GM21528 (cell line): ENCODE data around the gene FHL3.
A peak's percentile ranks its signal among the peaks of the same experiment; 100 is the strongest.
"Not testable (repeated sequence)": the region's sequence is repeated elsewhere in the genome, so short reads cannot be mapped to it uniquely, and the experiment has no call there.

Source experiments
- ATAC-seq: cut with Tn5 transposase; IDR thresholded peaks from one replicate; pipeline ENCODE4 v1.9.1; 2021; ENCODE audit warnings: mild to moderate bottlenecking, moderate library complexity; ENCODE audit not compliant: unreplicated experiment, low FRiP score

Gene FHL3

DNA sequence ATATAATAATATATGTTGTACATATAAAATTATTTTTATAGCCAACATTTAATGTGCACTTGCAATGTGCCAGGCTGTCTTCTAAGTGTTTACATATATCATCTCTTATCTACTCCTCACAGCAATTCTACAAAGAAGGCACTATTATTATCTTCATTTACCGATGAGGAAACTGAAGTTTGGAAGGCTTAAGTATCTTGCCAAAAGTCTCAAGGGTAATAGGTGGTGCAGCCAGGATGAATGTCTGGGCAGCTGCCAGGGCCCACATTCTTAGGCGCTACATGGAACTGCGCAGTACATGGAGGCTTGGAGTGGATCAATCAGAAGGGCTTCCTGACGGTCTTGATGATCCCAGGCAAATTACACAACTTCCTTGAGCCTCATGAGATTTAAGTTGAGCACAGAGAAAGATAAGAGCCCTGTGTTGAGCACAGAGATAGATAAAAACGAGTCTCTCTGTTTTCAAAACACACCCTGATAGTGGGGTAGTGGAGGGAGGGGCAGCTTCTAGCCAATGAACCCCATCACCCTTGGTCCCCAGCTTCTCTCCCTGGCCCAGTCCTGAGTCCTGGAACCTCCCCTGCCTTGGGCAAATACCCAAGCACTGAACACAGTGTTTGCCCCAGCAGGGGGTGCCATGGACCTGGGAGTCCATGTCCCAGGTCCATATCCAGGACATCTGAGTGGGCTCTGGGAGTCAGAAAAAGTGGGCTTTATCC, 32.1 kb upstream of the FHL3 start:
- ATAC-seq: no peak

- ATAC-seq: no peak
Observed at GRCh38 chr1:38034871-38035270, 29.6 kb upstream of the FHL3 start.

DNA sequence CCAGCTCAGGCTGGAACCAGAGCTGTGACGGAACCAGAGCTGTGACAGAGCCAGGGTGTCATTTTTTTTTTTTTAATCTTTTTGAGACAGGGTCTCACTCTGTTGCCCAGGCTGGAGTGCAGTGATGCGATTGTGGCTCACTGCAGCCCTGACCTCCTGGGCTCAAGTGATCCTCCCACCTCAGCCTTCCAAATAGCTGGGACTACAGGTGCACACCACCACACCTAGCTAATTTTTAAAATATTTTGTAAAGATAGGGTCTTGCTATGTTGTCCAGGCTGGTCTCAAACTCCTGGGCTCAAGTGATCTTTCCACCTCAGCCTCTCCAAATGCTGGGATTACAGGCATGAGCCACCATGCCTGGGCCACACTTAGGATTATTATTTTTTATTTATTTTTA, 27.7 kb upstream of the FHL3 start:
- not testable (repeated sequence) for ATAC-seq

- ATAC-seq: no peak
Observed at GRCh38 chr1:38031513-38031866, 26.2 kb upstream of the FHL3 start.

DNA sequence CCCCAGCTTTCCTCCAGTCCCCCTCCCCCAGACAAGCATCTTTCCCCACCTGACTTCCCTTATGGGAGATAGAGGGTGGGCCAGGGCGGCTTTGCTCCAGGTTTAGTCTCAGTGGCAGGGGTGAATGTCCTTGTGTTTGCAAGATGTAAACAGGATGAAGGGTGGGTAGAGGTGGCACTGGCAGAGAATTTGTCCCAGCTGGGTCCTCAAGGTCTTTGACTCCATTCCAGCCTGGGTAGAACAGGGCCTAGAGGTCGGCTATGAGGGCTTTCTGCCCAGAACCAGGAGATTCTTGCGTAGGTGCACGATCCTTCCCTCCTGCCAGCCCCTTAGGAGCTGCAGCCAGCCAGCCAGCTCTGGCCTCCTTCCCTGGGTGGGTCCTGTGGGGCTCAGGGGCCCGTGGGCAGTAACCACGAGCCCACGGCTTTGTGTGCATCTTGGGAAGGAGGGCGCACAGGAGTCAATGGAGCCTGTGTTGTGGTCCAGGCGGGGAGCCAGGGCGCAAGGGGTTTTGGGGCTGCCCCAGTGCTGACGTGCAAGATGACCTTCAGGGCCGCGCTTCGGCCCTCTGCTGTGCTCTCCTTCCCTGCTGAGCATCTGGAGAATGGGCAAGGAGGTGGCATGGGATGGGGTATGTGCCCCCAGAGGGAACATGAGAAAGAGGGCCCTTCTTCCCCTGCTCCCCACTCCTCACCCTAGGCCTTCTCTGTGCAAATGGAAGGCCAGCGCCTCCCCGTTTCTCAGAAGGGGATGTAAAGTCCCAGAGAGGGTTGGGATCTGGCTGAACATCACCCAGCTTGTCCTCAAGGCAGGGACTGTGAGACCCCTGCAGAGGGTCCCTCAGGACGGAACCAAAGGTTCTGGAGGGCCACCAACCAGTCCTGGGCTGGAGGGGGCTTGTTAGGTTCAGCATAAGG, 25.5 kb upstream of the FHL3 start:
- no peak for ATAC-seq

GRCh38 chr1:38029685-38030511, 24.6 kb upstream of the FHL3 start:
- ATAC-seq: peak; percentile 32

DNA sequence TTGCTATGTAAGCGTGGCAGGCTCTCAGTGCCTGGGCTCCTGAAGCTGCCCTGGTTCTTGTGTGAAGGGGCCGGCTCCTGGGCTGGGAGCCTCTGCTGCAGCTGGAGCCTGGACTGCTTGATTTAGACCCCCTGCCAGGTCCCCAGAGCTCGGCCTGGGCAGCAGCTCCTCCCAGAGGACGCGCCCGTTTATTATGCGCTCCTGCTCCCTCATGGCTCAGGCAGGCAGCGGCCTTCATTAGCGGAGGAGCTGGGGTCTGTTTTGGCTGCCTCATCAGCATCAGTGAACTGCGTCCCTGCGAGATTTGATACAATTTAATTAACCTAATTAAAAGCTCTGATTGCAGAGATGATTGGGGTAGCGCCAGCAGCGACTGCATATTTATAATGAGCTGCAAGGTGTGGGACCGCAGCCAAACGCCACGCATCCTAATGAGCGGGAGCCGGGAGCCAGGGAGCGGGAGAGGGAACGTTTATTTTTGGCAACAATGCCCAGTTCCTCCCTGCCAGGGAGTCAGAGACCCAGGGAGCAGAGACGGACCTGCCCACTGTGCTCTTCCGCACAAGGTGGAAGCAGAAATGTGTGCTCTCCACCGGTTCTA, 23.9 kb upstream of the FHL3 start:
- ATAC-seq: no peak

- no peak for ATAC-seq
Observed at GRCh38 chr1:38028671-38029070, 23.4 kb upstream of the FHL3 start.

- ATAC-seq: peak; percentile 65
Observed at GRCh38 chr1:38028105-38028591, 22.8 kb upstream of the FHL3 start.

- ATAC-seq: no peak
Observed at GRCh38 chr1:38027201-38028104, 22.1 kb upstream of the FHL3 start.

DNA sequence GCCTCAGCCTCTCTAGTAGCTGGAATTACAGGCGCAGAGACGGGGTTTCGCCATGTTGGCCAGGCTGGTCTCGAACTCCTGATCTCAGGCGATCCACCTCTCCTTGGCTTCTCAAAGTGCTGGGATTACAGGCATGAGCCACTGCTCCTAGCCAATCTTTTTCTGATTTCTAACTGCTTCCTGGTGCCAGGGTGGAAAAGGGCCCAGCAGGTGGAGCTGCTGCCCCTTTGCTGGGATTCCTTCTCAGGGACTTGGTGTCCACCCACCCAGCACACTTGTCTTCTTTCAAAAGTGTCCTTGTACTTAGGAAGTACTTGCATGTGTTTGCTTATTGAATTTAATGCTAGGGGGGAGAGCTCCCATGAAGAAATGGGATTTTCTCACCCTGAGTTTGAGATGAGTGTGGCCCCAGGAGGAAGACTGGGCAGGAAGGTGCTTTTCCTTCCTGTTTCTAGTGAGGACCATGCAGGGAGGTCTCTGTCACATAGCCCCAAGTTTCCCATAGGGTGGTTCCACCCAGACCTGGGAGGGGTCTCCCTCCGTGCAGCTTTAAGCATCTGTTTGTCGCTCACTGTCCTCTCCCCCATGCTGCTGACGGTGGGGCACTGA, 21.4 kb upstream of the FHL3 start:
- no peak for ATAC-seq

DNA sequence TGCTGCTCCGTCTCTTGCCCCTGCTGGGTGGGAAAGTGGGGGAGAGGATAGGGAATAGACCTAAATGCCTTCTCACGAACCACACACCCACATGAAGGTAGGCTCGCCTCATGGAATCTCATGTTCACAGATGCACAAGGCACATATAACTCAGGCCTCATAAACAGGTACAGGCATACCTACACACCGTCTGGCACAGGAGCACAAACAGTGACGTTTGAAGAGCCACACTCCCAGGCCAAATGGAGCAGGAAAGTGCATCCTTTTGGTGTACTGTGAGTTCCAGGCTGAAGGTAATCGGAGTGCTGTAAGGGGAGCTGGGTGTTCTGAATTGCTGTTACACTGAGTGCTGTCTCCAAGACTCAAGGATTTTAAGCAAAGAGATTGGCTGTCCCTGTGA, 20.4 kb upstream of the FHL3 start:
- ATAC-seq: no peak

GRCh38 chr1:38025233-38025632, 19.9 kb upstream of the FHL3 start:
- ATAC-seq: no peak

DNA sequence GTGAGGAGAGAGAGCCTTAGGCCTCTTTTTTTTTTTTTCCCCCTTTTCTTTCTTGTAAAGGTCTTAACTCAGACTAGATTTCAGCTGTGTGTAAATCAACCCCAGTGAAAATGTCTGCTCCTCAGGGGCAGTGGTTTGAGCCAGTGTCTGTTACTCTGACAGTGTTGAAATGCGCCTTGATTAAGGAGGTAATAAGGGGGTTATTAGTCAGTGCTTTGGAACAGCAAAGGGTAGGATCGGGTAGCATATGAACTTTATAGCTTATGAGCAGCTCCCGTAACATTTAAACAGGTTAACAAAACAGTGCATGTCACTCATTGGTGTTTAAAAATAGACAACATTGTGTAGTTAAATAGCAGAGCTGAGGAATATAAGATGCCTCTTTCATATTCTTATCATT, 17.5 kb upstream of the FHL3 start:
- no peak for ATAC-seq

- no peak for ATAC-seq
Observed at GRCh38 chr1:38021969-38022368, 16.7 kb upstream of the FHL3 start.

DNA sequence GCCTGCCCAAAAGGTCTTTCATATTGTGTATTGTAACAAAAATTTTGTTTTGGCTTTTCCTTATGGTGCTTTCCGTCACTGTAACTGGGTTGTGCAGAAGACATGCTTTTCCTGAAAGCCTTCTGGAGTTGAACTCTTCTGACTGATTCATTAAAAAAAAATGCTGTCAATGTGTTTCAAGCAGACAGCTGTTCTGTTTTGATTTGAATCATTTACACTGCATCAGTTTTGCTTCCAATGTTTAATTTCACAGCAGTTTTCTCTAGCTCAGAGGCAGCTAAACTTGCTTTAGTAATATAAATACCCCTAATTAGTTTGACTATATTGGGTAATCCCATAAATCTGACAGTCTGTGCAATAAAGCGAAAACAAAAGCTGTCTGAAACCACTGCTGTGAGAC, 15.1 kb upstream of the FHL3 start:
- no peak for ATAC-seq

GRCh38 chr1:38018864-38019343, 13.6 kb upstream of the FHL3 start:
- no peak for ATAC-seq

- ATAC-seq: no peak
Observed at GRCh38 chr1:38015978-38016725, 10.8 kb upstream of the FHL3 start.
